Osteocyte (in vitro differentiated cells): ENCODE data around the gene SIL1. TPM values are rescaled to one million over a fixed set of nuclear protein-coding genes. Genes with fewer than 3 reads are reported as not detected.

Source experiments
- DNase-seq: peaks from one replicate; pipeline ENCODE4 v3.0.0; 2021; ENCODE audit warnings: mixed read lengths; ENCODE audit not compliant: unreplicated experiment; ENCODE audit errors: extremely low spot score
- H3K27ac Mint-ChIP-seq: one replicate; pipeline ENCODE4 v1.8.0; 2021; ENCODE audit warnings: mild to moderate bottlenecking, mixed read lengths; ENCODE audit not compliant: unreplicated experiment
- H3K27me3 Mint-ChIP-seq: one replicate; pipeline ENCODE4 v1.8.0; 2021; ENCODE audit warnings: mixed read lengths; ENCODE audit not compliant: unreplicated experiment
- H3K36me3 Mint-ChIP-seq: one replicate; pipeline ENCODE4 v1.8.0; 2021; ENCODE audit warnings: mixed read lengths; ENCODE audit not compliant: unreplicated experiment
- H3K4me1 Mint-ChIP-seq: one replicate; pipeline ENCODE4 v1.8.0; 2021; ENCODE audit warnings: mixed read lengths; ENCODE audit not compliant: unreplicated experiment
- H3K4me3 Mint-ChIP-seq: one replicate; pipeline ENCODE4 v1.8.0; 2021; ENCODE audit warnings: mild to moderate bottlenecking, moderate library complexity, mixed read lengths; ENCODE audit not compliant: unreplicated experiment
- H3K9me3 Mint-ChIP-seq: one replicate; pipeline ENCODE4 v1.8.0; 2021; ENCODE audit warnings: mixed read lengths; ENCODE audit not compliant: unreplicated experiment
- total RNA-seq: library from RNA; stranded (reverse); gene quantifications from 2 replicates; pipeline ENCODE4 v1.2.1, GENCODE V29; 2021
- TF ChIP-seq, protein P1 (sequence below): fragments of 200-600 bp; sonication (generic); IDR thresholded peaks from 2 replicates; pipeline ENCODE4 v1.5.0; 2021; ENCODE audit warnings: antibody characterized with exemption, mild to moderate bottlenecking, moderate library complexity

The SIL1 gene
- total RNA-seq, 1 donor from 2014 or later, result 58.4 TPM

DNA sequence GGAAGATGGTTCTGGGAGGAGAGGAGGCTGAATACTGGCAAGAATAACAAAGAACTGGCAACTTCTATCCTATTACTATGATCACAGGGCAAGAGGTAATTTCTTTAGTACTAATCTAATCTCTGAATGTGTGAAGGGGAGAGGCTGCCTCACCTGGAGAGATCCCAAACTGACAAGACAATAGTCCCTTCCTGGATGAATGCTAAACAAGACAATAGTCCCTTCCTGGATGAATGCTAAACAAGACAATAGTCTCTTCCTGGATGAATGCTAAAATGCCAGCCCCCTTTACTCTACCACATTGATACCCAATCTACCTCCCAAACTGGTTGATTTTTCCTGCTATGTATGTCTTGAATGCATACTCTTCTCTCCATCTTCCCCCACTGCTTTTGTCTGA lies 145.2 kb downstream of the SIL1 start:
- Mint-ChIP-seq H3K9me3 (no peaks in the 10 kb centered on the region), H3K4me1 (no peaks in the 10 kb centered on the region), H3K36me3 (no peaks in the 10 kb centered on the region), H3K27ac (no peak overlapping the region), H3K27me3 (no peaks in the 10 kb centered on the region), H3K4me3 (no peak overlapping the region)
- DNase-seq, result no peak
- TF ChIP-seq, protein P1, sequence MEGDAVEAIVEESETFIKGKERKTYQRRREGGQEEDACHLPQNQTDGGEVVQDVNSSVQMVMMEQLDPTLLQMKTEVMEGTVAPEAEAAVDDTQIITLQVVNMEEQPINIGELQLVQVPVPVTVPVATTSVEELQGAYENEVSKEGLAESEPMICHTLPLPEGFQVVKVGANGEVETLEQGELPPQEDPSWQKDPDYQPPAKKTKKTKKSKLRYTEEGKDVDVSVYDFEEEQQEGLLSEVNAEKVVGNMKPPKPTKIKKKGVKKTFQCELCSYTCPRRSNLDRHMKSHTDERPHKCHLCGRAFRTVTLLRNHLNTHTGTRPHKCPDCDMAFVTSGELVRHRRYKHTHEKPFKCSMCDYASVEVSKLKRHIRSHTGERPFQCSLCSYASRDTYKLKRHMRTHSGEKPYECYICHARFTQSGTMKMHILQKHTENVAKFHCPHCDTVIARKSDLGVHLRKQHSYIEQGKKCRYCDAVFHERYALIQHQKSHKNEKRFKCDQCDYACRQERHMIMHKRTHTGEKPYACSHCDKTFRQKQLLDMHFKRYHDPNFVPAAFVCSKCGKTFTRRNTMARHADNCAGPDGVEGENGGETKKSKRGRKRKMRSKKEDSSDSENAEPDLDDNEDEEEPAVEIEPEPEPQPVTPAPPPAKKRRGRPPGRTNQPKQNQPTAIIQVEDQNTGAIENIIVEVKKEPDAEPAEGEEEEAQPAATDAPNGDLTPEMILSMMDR, result no peak

DNA sequence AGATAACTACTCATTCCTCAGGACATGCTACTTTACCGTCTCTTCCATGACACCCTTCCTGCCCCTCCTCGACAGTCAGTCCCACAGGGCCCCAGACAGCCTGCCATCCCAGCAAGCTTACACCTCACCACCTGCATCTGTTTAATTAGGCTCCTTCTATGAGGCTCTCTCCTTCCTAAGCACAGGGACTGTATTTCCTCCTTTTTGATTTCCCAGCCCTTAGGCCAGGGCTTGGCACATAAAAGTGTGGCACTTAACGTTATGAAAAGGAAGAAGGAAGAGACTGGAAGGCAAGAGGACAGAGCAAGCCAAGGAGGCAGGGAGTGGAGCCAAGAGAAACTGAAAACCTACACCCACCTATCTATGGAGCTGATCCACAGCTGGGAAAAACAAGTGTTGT lies 146.8 kb downstream of the SIL1 start:
- TF ChIP-seq, protein P1, result no peak
- H3K27me3 Mint-ChIP-seq, result no peaks in the 10 kb centered on the region
- H3K9me3 Mint-ChIP-seq, result no peaks in the 10 kb centered on the region
- no peak overlapping the region for H3K27ac Mint-ChIP-seq
- DNase-seq, result no peak
- H3K36me3 Mint-ChIP-seq, result no peaks in the 10 kb centered on the region
- H3K4me1 Mint-ChIP-seq, result no peaks in the 10 kb centered on the region
- no peak overlapping the region for H3K4me3 Mint-ChIP-seq

DNA sequence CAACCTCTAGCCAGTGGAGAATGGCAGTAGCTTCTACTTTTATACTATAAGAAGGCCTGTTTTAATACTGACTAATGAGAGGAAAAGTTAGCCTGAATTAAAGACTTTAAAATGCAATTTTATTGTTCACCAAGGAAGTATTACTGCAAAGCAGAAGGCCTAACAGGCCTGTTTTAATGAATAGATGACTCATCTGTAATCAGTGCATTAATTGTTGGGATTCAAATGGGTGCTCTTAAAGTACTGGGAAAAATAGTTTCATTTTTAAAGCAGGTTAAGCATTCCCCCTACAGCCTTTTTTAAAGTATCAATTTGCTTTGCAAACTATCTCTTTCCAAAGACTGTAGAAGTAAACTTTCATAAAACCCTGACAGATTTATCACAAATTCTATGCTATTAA lies 147.7 kb downstream of the SIL1 start:
- no peak overlapping the region for H3K27ac Mint-ChIP-seq
- no peak for DNase-seq
- H3K9me3 Mint-ChIP-seq, result no peaks in the 10 kb centered on the region
- H3K27me3 Mint-ChIP-seq, result no peaks in the 10 kb centered on the region
- no peak overlapping the region for H3K4me3 Mint-ChIP-seq
- H3K4me1 Mint-ChIP-seq, result no peaks in the 10 kb centered on the region
- H3K36me3 Mint-ChIP-seq, result no peaks in the 10 kb centered on the region
- TF ChIP-seq, protein P1, result no peak

DNA sequence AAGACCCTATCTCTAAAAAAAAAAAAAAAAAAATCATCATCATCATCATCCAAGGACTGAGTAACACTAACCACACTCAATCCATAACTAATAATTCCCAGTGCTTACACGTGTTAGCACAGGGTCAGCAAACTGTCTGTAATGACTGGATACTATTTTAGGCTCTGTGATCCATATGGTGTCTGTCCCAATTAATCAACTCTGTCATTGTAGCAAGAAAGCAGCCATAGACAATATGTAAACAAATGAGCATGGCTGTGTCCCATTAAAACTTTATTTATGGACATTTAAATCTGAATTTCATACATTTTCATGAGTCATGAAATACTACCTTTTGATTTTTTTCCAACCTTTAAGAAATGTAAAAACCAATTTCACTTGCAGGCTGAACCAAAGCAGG lies 148.4 kb downstream of the SIL1 start:
- H3K27me3 Mint-ChIP-seq, result no peaks in the 10 kb centered on the region
- H3K4me3 Mint-ChIP-seq, result no peak overlapping the region
- TF ChIP-seq, protein P1, result no peak
- no peak for DNase-seq
- H3K9me3 Mint-ChIP-seq, result no peaks in the 10 kb centered on the region
- no peak overlapping the region for H3K27ac Mint-ChIP-seq
- H3K36me3 Mint-ChIP-seq, result no peaks in the 10 kb centered on the region
- H3K4me1 Mint-ChIP-seq, result no peaks in the 10 kb centered on the region

DNA sequence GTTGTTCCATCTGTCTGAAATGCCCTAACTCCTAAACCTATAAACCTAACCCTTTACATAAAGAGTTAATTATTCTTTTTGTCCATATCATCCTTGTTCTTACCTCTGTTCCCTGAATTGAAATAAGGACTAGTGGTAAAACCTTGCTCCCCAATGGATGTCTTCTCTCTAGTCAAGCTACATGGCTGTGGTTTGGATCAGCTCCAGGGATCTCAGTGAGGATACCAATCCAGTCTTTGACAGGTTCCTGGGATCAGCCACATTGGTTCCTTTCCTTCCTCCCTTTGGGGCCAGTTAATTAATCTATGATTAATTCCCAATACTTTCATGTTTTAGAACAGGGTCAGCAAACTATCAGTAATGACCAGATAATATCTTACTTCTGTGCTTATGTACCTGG lies 151.6 kb downstream of the SIL1 start:
- Mint-ChIP-seq H3K4me3 (no peak overlapping the region), H3K27me3 (no peaks in the 10 kb centered on the region), H3K27ac (no peak overlapping the region), H3K9me3 (no peaks in the 10 kb centered on the region), H3K36me3 (no peaks in the 10 kb centered on the region), H3K4me1 (no peaks in the 10 kb centered on the region)
- TF ChIP-seq, protein P1, result no peak
- DNase-seq, result no peak
